IMR-90 (cell line): ENCODE measurements around the gene OAF. TPM values are rescaled to one million over a fixed set of nuclear protein-coding genes. Genes with fewer than 3 reads are reported as not detected.

Experiments used
- ATAC-seq: fragments of 200-7000 bp; cut with Tn5 transposase; 2 replicates; pipeline ENCODE4 v1.9.1; 2020; ENCODE audit warnings: low read depth, mild to moderate bottlenecking, moderate library complexity
- BruUV-seq: library from RNA; stranded (reverse); fragments of 400-500 nt; replicated peaks from 2 replicates; lab custom pipeline; 2021; lab: Mats Ljungman, UMichigan
- CTCF ChIA-PET: fragments of 300-600 bp; formaldehyde crosslinking; extraction: SDS; loops from one replicate; lab custom pipeline; 2021; ENCODE audit warnings: antibody characterized with exemption; lab: Yijun Ruan, JAX
- POLR2A ChIA-PET: fragments of 300-600 bp; sonication (Branson Sonifier 250); formaldehyde crosslinking; loops from one replicate; lab custom pipeline; 2022; ENCODE audit warnings: antibody characterized with exemption; ENCODE audit not compliant: unreplicated experiment; lab: Charles Lee
- DNase-seq: peaks from one replicate; pipeline ENCODE4 v3.0.0; 2013
- H2AFZ ChIP-seq: replicated peaks from 2 replicates; pipeline ENCODE3; 2013; ENCODE audit warnings: low read length, mild to moderate bottlenecking; ENCODE audit not compliant: poor library complexity
- H2AK5ac ChIP-seq: 2 replicates; pipeline ENCODE4 v1.6.1; 2013; ENCODE audit warnings: low read depth, low read length, inconsistent platforms
- H2AK9ac ChIP-seq: replicated peaks from 2 replicates; pipeline ENCODE3; 2013; ENCODE audit warnings: mild to moderate bottlenecking, low read depth, low read length, moderate library complexity; ENCODE audit not compliant: poor library complexity
- H2BK120ac ChIP-seq: 2 replicates; pipeline ENCODE4 v1.6.1; 2013; ENCODE audit warnings: low read depth, low read length, inconsistent platforms
- H2BK15ac ChIP-seq: 3 replicates; pipeline ENCODE4 v1.6.1; 2013; ENCODE audit warnings: low read depth, low read length, inconsistent platforms
- H2BK20ac ChIP-seq: 2 replicates; pipeline ENCODE4 v1.6.1; 2013; ENCODE audit warnings: low read depth, mild to moderate bottlenecking, inconsistent platforms, low read length, moderate library complexity
- H2BK5ac ChIP-seq: 2 replicates; pipeline ENCODE4 v1.6.1; 2013; ENCODE audit warnings: mild to moderate bottlenecking, low read depth, low read length, inconsistent platforms; ENCODE audit not compliant: poor library complexity, severe bottlenecking
- H3K14ac ChIP-seq: replicated peaks from 2 replicates; pipeline ENCODE4 v1.6.1; 2013; ENCODE audit warnings: low read depth, low read length, inconsistent platforms
- H3K18ac ChIP-seq: 2 replicates; pipeline ENCODE4 v1.6.1; 2013; ENCODE audit warnings: low read depth, low read length, control low read depth
- H3K23ac ChIP-seq: 2 replicates; pipeline ENCODE4 v1.6.1; 2013; ENCODE audit warnings: low read depth, low read length, inconsistent platforms
- H3K27ac ChIP-seq: 2 replicates; pipeline ENCODE4 v1.5.1; 2013; ENCODE audit warnings: mild to moderate bottlenecking, control low read depth, low read length; ENCODE audit not compliant: insufficient read depth
- H3K27me3 ChIP-seq: 2 replicates; pipeline ENCODE4 v1.6.1; 2013; ENCODE audit warnings: low read length; ENCODE audit not compliant: control insufficient read depth, insufficient read depth
- H3K36me3 ChIP-seq: 2 replicates; pipeline ENCODE4 v1.6.1; 2013; ENCODE audit warnings: low read length, mixed read lengths; ENCODE audit not compliant: control insufficient read depth, insufficient read depth
- H3K4ac ChIP-seq: 2 replicates; pipeline ENCODE4 v1.6.1; 2013; ENCODE audit warnings: low read depth, low read length, inconsistent platforms
- H3K4me1 ChIP-seq: 2 replicates; pipeline ENCODE4 v1.6.1; 2013; ENCODE audit warnings: low read length, mixed read lengths; ENCODE audit not compliant: control insufficient read depth, insufficient read depth
- H3K4me2 ChIP-seq: 2 replicates; pipeline ENCODE4 v1.6.1; 2013; ENCODE audit warnings: low read depth, mild to moderate bottlenecking, control low read depth, low read length, moderate library complexity
- H3K4me3 ChIP-seq: 2 replicates; pipeline ENCODE4 v1.5.1; 2013; ENCODE audit warnings: low read depth, mild to moderate bottlenecking, control low read depth, low read length, moderate library complexity; ENCODE audit not compliant: insufficient read depth
- H3K56ac ChIP-seq: 2 replicates; pipeline ENCODE4 v1.6.1; 2013; ENCODE audit warnings: low read length, inconsistent platforms; ENCODE audit not compliant: insufficient read depth; ENCODE audit errors: extremely low read depth
- H3K79me1 ChIP-seq, 2 experiments: 2 replicates each; pipeline ENCODE4 v1.6.1; 2013; ENCODE audit warnings: low read length in 2 of 2, inconsistent platforms in 1 of 2, low read depth in 1 of 2
- H3K9ac ChIP-seq: 2 replicates; pipeline ENCODE4 v1.6.1; 2013; ENCODE audit warnings: low read depth, low read length, control low read depth
- H3K9me1 ChIP-seq: 2 replicates; pipeline ENCODE4 v1.6.1; 2013; ENCODE audit warnings: low read length, inconsistent platforms; ENCODE audit not compliant: insufficient read depth
- H3K9me3 ChIP-seq: 2 replicates; pipeline ENCODE4 v1.6.1; 2013; ENCODE audit warnings: low read length; ENCODE audit not compliant: control insufficient read depth, insufficient read depth
- H4K20me1 ChIP-seq: 2 replicates; pipeline ENCODE4 v1.6.1; 2013; ENCODE audit warnings: low read length, inconsistent platforms; ENCODE audit not compliant: insufficient read depth
- H4K5ac ChIP-seq: 2 replicates; pipeline ENCODE4 v1.6.1; 2013; ENCODE audit warnings: mild to moderate bottlenecking, low read depth, low read length, control low read depth
- H4K8ac ChIP-seq, 2 experiments: 2 replicates each; pipeline ENCODE4 v1.6.1; 2013; ENCODE audit warnings: low read depth in 2 of 2, low read length in 2 of 2, control low read depth in 1 of 2, inconsistent platforms in 1 of 2
- H4K91ac ChIP-seq: 2 replicates; pipeline ENCODE4 v1.6.1; 2013; ENCODE audit warnings: low read depth, low read length, inconsistent platforms; ENCODE audit not compliant: insufficient read depth
- BHLHE40 ChIP-seq: fragments of 150-350 bp; IDR thresholded peaks from 2 replicates; pipeline ENCODE4 v1.6.1; 2016; ENCODE audit warnings: mild to moderate bottlenecking, low read depth, low read length
- CEBPB ChIP-seq: IDR thresholded peaks from 2 replicates; pipeline ENCODE4 v1.6.1; 2012; ENCODE audit warnings: low read depth, low read length, improper control_type of control experiment
- CHD1 ChIP-seq: IDR thresholded peaks from 2 replicates; pipeline ENCODE4 v1.6.1; 2012; ENCODE audit warnings: low read depth, low read length, improper control_type of control experiment
- CTCF ChIP-seq: conservative IDR thresholded peaks from 2 replicates; pipeline ENCODE4 v1.5.1; 2012; ENCODE audit warnings: mild to moderate bottlenecking, low read depth, low read length, improper control_type of control experiment
- FOS ChIP-seq: fragments of 150-350 bp; IDR thresholded peaks from 2 replicates; pipeline ENCODE4 v1.6.1; 2016; ENCODE audit warnings: low read depth, low read length
- MAFK ChIP-seq: IDR thresholded peaks from 2 replicates; pipeline ENCODE4 v1.6.1; 2012; ENCODE audit warnings: low read depth, low read length, improper control_type of control experiment
- MAZ ChIP-seq: IDR thresholded peaks from 2 replicates; pipeline ENCODE4 v1.6.1; 2012; ENCODE audit warnings: low read depth, mild to moderate bottlenecking, low read length, improper control_type of control experiment, moderate library complexity, borderline replicate concordance
- MXI1 ChIP-seq: IDR thresholded peaks from 2 replicates; pipeline ENCODE4 v1.6.1; 2012; ENCODE audit warnings: low read depth, mild to moderate bottlenecking, low read length, moderate library complexity, borderline replicate concordance
- NFE2L2 ChIP-seq: fragments of 150-350 bp; IDR thresholded peaks from 2 replicates; pipeline ENCODE4 v1.6.1; 2016; ENCODE audit warnings: low read depth, mild to moderate bottlenecking, low read length
- RAD21 ChIP-seq: IDR thresholded peaks from 2 replicates; pipeline ENCODE4 v1.6.1; 2012; ENCODE audit warnings: low read length, improper control_type of control experiment
- RCOR1 ChIP-seq: IDR thresholded peaks from 2 replicates; pipeline ENCODE4 v1.6.1; 2012; ENCODE audit warnings: mild to moderate bottlenecking, low read length, improper control_type of control experiment; ENCODE audit not compliant: insufficient replicate concordance
- RFX5 ChIP-seq: IDR thresholded peaks from 2 replicates; pipeline ENCODE4 v1.8.0; 2012; ENCODE audit warnings: low read depth, mild to moderate bottlenecking, low read length, moderate library complexity
- SMC3 ChIP-seq: fragments of 150-350 bp; IDR thresholded peaks from 2 replicates; pipeline ENCODE4 v1.6.1; 2016; ENCODE audit warnings: low read depth, mild to moderate bottlenecking, antibody characterized with exemption, low read length, moderate library complexity
- USF2 ChIP-seq: fragments of 150-350 bp; IDR thresholded peaks from 2 replicates; pipeline ENCODE4 v1.6.1; 2017; ENCODE audit warnings: mild to moderate bottlenecking, antibody characterized with exemption, low read length, low read depth
- WGBS, 2 experiments: methylation state at CpG; one replicate each; pipeline versions ENCODE4 v1.1.5 to v1.1.7; 2013; ENCODE audit warnings: missing lambda C conversion rate in 2 of 2; ENCODE audit not compliant: insufficient read length in 1 of 2; ENCODE audit errors: extremely low coverage in 2 of 2; 5-methylcytosine and 5-hydroxymethylcytosine counted together
- dilution Hi-C: fragments of 300-500 bp; cut with HindIII; formaldehyde crosslinking; loops from one replicate; pipeline ENCODE4 v1.14.3; 2018; ENCODE audit warnings: low sequenced_read_pairs; ENCODE audit not compliant: unreplicated experiment
- in situ Hi-C: fragments of 300-500 bp; cut with MboI; formaldehyde crosslinking; loops from 3 replicates; pipeline ENCODE4 v1.14.3; 2019; ENCODE audit warnings: low sequenced_read_pairs, inconsistent platforms, mixed read lengths
- intact Hi-C: fragments of 100-400 bp; cut with micrococcal nuclease; formaldehyde crosslinking; loops from 2 replicates; pipeline ENCODE4 v1.10.0; 2022
- polyA plus RNA-seq, 3 experiments: library from polyadenylated mRNA; depleted of rRNA; stranded (reverse); fragments of >200 nt; gene quantifications; 2 replicates each; pipeline ENCODE4 v1.2.3, GENCODE V29; 2012; ENCODE audit warnings: low replicate concordance in 1 of 3
- total RNA-seq: library from RNA; depleted of rRNA; stranded (reverse); fragments of >200 nt; gene quantifications from 2 replicates; pipeline ENCODE4 v1.2.3, GENCODE V29; 2012

The OAF gene
- total and polyA plus RNA-seq, 2 of the 4 experiments (the other 2 are of a cell fraction) = 9.9 to 42.0 TPM

- Histone ChIP-seq H3K27me3 (no peaks in the 10 kb centered on the region), H3K9me3 (no peaks in the 10 kb centered on the region), H2AK9ac (no peak overlapping the region), H3K14ac (no peak overlapping the region), H3K9ac (no peak overlapping the region), H3K23ac (no peak overlapping the region), H2AFZ (no peak overlapping the region), H4K20me1 (no peaks in the 10 kb centered on the region), H3K79me1 (no peaks in the 10 kb centered on the region), H3K56ac (no peak overlapping the region), H4K8ac (no peak overlapping the region), H3K18ac (no peak overlapping the region), H4K5ac (no peak overlapping the region), H3K4ac (no peak overlapping the region), H2BK15ac (no peak overlapping the region), H3K27ac (no peak overlapping the region), H2BK5ac (no peak overlapping the region), H2BK120ac (no peak overlapping the region), H2BK20ac (no peak overlapping the region), H3K4me3 (no peak overlapping the region), H3K9me1 (no peaks in the 10 kb centered on the region), H2AK5ac (no peak overlapping the region), H3K4me1 (no peaks in the 10 kb centered on the region), H3K4me2 (no peak overlapping the region), H3K36me3 (peaks cover 7% of the 10 kb centered on the region; the same call in 1 of the 2 replicates), H4K91ac (no peak overlapping the region)
- intact Hi-C loops = no loop called here
- dilution Hi-C loops = no loop called here
- no TSS peak for BruUV-seq
- DNase-seq = no peak
- in situ Hi-C loops = loop anchor here (5.0 kb wide), 1 partner anchor 55 kb away; no protein-coding TSS in a partner anchor
- ATAC-seq = no peak
- ChIA-PET POLR2A (no interaction called here), CTCF (no interaction called here)
- TF ChIP-seq CEBPB = no peak
- TF ChIP-seq RFX5 = no peak
- no peak for TF ChIP-seq RAD21
- no peak for TF ChIP-seq CTCF
- TF ChIP-seq MAFK = no peak
- no peak for TF ChIP-seq FOS
- no peak for TF ChIP-seq BHLHE40
- no peak for TF ChIP-seq RCOR1
- no peak for TF ChIP-seq NFE2L2
- no peak for TF ChIP-seq MXI1
- no peak for TF ChIP-seq SMC3
- TF ChIP-seq MAZ = no peak
- TF ChIP-seq CHD1 = no peak
- TF ChIP-seq USF2 = no peak
- WGBS, 2 experiments = no CpG with 5 or more reads among the region's 5 CpGs
Measured at GRCh38 chr11:120227228-120227852, 16.5 kb downstream of the OAF start.
